Measurements from ENCODE around the gene WWTR1.
A peak's percentile ranks its signal among the peaks of the same experiment; 100 is the strongest.

Gene WWTR1

GRCh38 chr3:149575213-149575960, 82.4 kb downstream of the WWTR1 start:
- no peak for TF ChIP-seq CTCF (IDR thresholded peaks at IDR 0.05; ENCODE audit: low read depth, low read length, missing control alignments)
- peak; percentile 80 for DNase-seq (ENCODE audit: extremely low read depth, low read depth)
- peak overlapping the region; percentile 18 for H3K4me3 ChIP-seq (replicated peaks; ENCODE audit: low read depth, low read length)

GRCh38 chr3:149572796-149573414, 84.9 kb downstream of the WWTR1 start:
- TF ChIP-seq CTCF (IDR thresholded peaks at IDR 0.05; ENCODE audit: low read depth, low read length, missing control alignments), result no peak
- H3K4me3 ChIP-seq (replicated peaks; ENCODE audit: low read depth, low read length), result no peak overlapping the region
- DNase-seq (ENCODE audit: extremely low read depth, low read depth), result no peak

- no peak overlapping the region for H3K4me3 ChIP-seq (replicated peaks; ENCODE audit: low read depth, low read length)
- DNase-seq (ENCODE audit: extremely low read depth, low read depth), result no peak
- no peak for TF ChIP-seq CTCF (IDR thresholded peaks at IDR 0.05; ENCODE audit: low read depth, low read length, missing control alignments)
These were observed 86.4 kb downstream of the WWTR1 start for GRCh38 chr3:149571381-149571780.

- no peak for TF ChIP-seq CTCF (IDR thresholded peaks at IDR 0.05; ENCODE audit: low read depth, low read length, missing control alignments)
- DNase-seq (ENCODE audit: extremely low read depth, low read depth), result no peak
These were observed 87.8 kb downstream of the WWTR1 start for GRCh38 chr3:149570016-149570415.

GRCh38 chr3:149567381-149567780, 90.4 kb downstream of the WWTR1 start:
- DNase-seq (ENCODE audit: extremely low read depth, low read depth), result no peak
- no peak for TF ChIP-seq CTCF (IDR thresholded peaks at IDR 0.05; ENCODE audit: low read depth, low read length, missing control alignments)
- H3K4me3 ChIP-seq (replicated peaks; ENCODE audit: low read depth, low read length), result no peak overlapping the region

More at GRCh38 chr3:149570016-149570415, 87.8 kb downstream of the WWTR1 start:
- H3K4me3 ChIP-seq (replicated peaks; ENCODE audit: low read depth, low read length), result no peak overlapping the region

- no peak for TF ChIP-seq CTCF (IDR thresholded peaks at IDR 0.05; ENCODE audit: low read depth, low read length, missing control alignments)
- no peak for DNase-seq (ENCODE audit: extremely low read depth, low read depth)
- H3K4me3 ChIP-seq (replicated peaks; ENCODE audit: low read depth, low read length), result no peak overlapping the region
These were observed 91.4 kb downstream of the WWTR1 start for GRCh38 chr3:149566292-149566975.
